IMR-90 (cell line): Measurements from ENCODE around the gene ITPR2. TPM values are rescaled to one million over a fixed set of nuclear protein-coding genes. Genes with fewer than 3 reads are reported as not detected.

Experiments used
- ATAC-seq: fragments of 200-7000 bp; cut with Tn5 transposase; 2 replicates; pipeline ENCODE4 v1.9.1; 2020; ENCODE audit warnings: low read depth, mild to moderate bottlenecking, moderate library complexity
- BruUV-seq: library from RNA; stranded (reverse); fragments of 400-500 nt; replicated peaks from 2 replicates; lab custom pipeline; 2021; lab: Mats Ljungman, UMichigan
- CTCF ChIA-PET: fragments of 300-600 bp; formaldehyde crosslinking; extraction: SDS; loops from one replicate; lab custom pipeline; 2021; ENCODE audit warnings: antibody characterized with exemption; lab: Yijun Ruan, JAX
- POLR2A ChIA-PET: fragments of 300-600 bp; sonication (Branson Sonifier 250); formaldehyde crosslinking; loops from one replicate; lab custom pipeline; 2022; ENCODE audit warnings: antibody characterized with exemption; ENCODE audit not compliant: unreplicated experiment; lab: Charles Lee
- DNase-seq: peaks from one replicate; pipeline ENCODE4 v3.0.0; 2013
- H2AFZ ChIP-seq: replicated peaks from 2 replicates; pipeline ENCODE3; 2013; ENCODE audit warnings: low read length, mild to moderate bottlenecking; ENCODE audit not compliant: poor library complexity
- H2AK5ac ChIP-seq: 2 replicates; pipeline ENCODE4 v1.6.1; 2013; ENCODE audit warnings: low read depth, low read length, inconsistent platforms
- H2AK9ac ChIP-seq: replicated peaks from 2 replicates; pipeline ENCODE3; 2013; ENCODE audit warnings: mild to moderate bottlenecking, low read depth, low read length, moderate library complexity; ENCODE audit not compliant: poor library complexity
- H2BK120ac ChIP-seq: 2 replicates; pipeline ENCODE4 v1.6.1; 2013; ENCODE audit warnings: low read depth, low read length, inconsistent platforms
- H2BK15ac ChIP-seq: 3 replicates; pipeline ENCODE4 v1.6.1; 2013; ENCODE audit warnings: low read depth, low read length, inconsistent platforms
- H2BK20ac ChIP-seq: 2 replicates; pipeline ENCODE4 v1.6.1; 2013; ENCODE audit warnings: low read depth, mild to moderate bottlenecking, inconsistent platforms, low read length, moderate library complexity
- H2BK5ac ChIP-seq: 2 replicates; pipeline ENCODE4 v1.6.1; 2013; ENCODE audit warnings: mild to moderate bottlenecking, low read depth, low read length, inconsistent platforms; ENCODE audit not compliant: poor library complexity, severe bottlenecking
- H3K14ac ChIP-seq: replicated peaks from 2 replicates; pipeline ENCODE4 v1.6.1; 2013; ENCODE audit warnings: low read depth, low read length, inconsistent platforms
- H3K18ac ChIP-seq: 2 replicates; pipeline ENCODE4 v1.6.1; 2013; ENCODE audit warnings: low read depth, low read length, control low read depth
- H3K23ac ChIP-seq: 2 replicates; pipeline ENCODE4 v1.6.1; 2013; ENCODE audit warnings: low read depth, low read length, inconsistent platforms
- H3K27ac ChIP-seq: 2 replicates; pipeline ENCODE4 v1.5.1; 2013; ENCODE audit warnings: mild to moderate bottlenecking, control low read depth, low read length; ENCODE audit not compliant: insufficient read depth
- H3K27me3 ChIP-seq: 2 replicates; pipeline ENCODE4 v1.6.1; 2013; ENCODE audit warnings: low read length; ENCODE audit not compliant: control insufficient read depth, insufficient read depth
- H3K36me3 ChIP-seq: 2 replicates; pipeline ENCODE4 v1.6.1; 2013; ENCODE audit warnings: low read length, mixed read lengths; ENCODE audit not compliant: control insufficient read depth, insufficient read depth
- H3K4ac ChIP-seq: 2 replicates; pipeline ENCODE4 v1.6.1; 2013; ENCODE audit warnings: low read depth, low read length, inconsistent platforms
- H3K4me1 ChIP-seq: 2 replicates; pipeline ENCODE4 v1.6.1; 2013; ENCODE audit warnings: low read length, mixed read lengths; ENCODE audit not compliant: control insufficient read depth, insufficient read depth
- H3K4me2 ChIP-seq: 2 replicates; pipeline ENCODE4 v1.6.1; 2013; ENCODE audit warnings: low read depth, mild to moderate bottlenecking, control low read depth, low read length, moderate library complexity
- H3K4me3 ChIP-seq: 2 replicates; pipeline ENCODE4 v1.5.1; 2013; ENCODE audit warnings: low read depth, mild to moderate bottlenecking, control low read depth, low read length, moderate library complexity; ENCODE audit not compliant: insufficient read depth
- H3K56ac ChIP-seq: 2 replicates; pipeline ENCODE4 v1.6.1; 2013; ENCODE audit warnings: low read length, inconsistent platforms; ENCODE audit not compliant: insufficient read depth; ENCODE audit errors: extremely low read depth
- H3K79me1 ChIP-seq, 2 experiments: 2 replicates each; pipeline ENCODE4 v1.6.1; 2013; ENCODE audit warnings: low read length in 2 of 2, inconsistent platforms in 1 of 2, low read depth in 1 of 2
- H3K9ac ChIP-seq: 2 replicates; pipeline ENCODE4 v1.6.1; 2013; ENCODE audit warnings: low read depth, low read length, control low read depth
- H3K9me1 ChIP-seq: 2 replicates; pipeline ENCODE4 v1.6.1; 2013; ENCODE audit warnings: low read length, inconsistent platforms; ENCODE audit not compliant: insufficient read depth
- H3K9me3 ChIP-seq: 2 replicates; pipeline ENCODE4 v1.6.1; 2013; ENCODE audit warnings: low read length; ENCODE audit not compliant: control insufficient read depth, insufficient read depth
- H4K20me1 ChIP-seq: 2 replicates; pipeline ENCODE4 v1.6.1; 2013; ENCODE audit warnings: low read length, inconsistent platforms; ENCODE audit not compliant: insufficient read depth
- H4K5ac ChIP-seq: 2 replicates; pipeline ENCODE4 v1.6.1; 2013; ENCODE audit warnings: mild to moderate bottlenecking, low read depth, low read length, control low read depth
- H4K8ac ChIP-seq, 2 experiments: 2 replicates each; pipeline ENCODE4 v1.6.1; 2013; ENCODE audit warnings: low read depth in 2 of 2, low read length in 2 of 2, control low read depth in 1 of 2, inconsistent platforms in 1 of 2
- H4K91ac ChIP-seq: 2 replicates; pipeline ENCODE4 v1.6.1; 2013; ENCODE audit warnings: low read depth, low read length, inconsistent platforms; ENCODE audit not compliant: insufficient read depth
- FOS ChIP-seq: fragments of 150-350 bp; IDR thresholded peaks from 2 replicates; pipeline ENCODE4 v1.6.1; 2016; ENCODE audit warnings: low read depth, low read length
- WGBS, 2 experiments: methylation state at CpG; one replicate each; pipeline versions ENCODE4 v1.1.5 to v1.1.7; 2013; ENCODE audit warnings: missing lambda C conversion rate in 2 of 2; ENCODE audit not compliant: insufficient read length in 1 of 2; ENCODE audit errors: extremely low coverage in 2 of 2; 5-methylcytosine and 5-hydroxymethylcytosine counted together
- dilution Hi-C: fragments of 300-500 bp; cut with HindIII; formaldehyde crosslinking; loops from one replicate; pipeline ENCODE4 v1.14.3; 2018; ENCODE audit warnings: low sequenced_read_pairs; ENCODE audit not compliant: unreplicated experiment
- in situ Hi-C: fragments of 300-500 bp; cut with MboI; formaldehyde crosslinking; loops from 3 replicates; pipeline ENCODE4 v1.14.3; 2019; ENCODE audit warnings: low sequenced_read_pairs, inconsistent platforms, mixed read lengths
- intact Hi-C: fragments of 100-400 bp; cut with micrococcal nuclease; formaldehyde crosslinking; loops from 2 replicates; pipeline ENCODE4 v1.10.0; 2022
- polyA plus RNA-seq, 3 experiments: library from polyadenylated mRNA; depleted of rRNA; stranded (reverse); fragments of >200 nt; gene quantifications; 2 replicates each; pipeline ENCODE4 v1.2.3, GENCODE V29; 2012; ENCODE audit warnings: low replicate concordance in 1 of 3
- total RNA-seq: library from RNA; depleted of rRNA; stranded (reverse); fragments of >200 nt; gene quantifications from 2 replicates; pipeline ENCODE4 v1.2.3, GENCODE V29; 2012

ITPR2 gene
- total and polyA plus RNA-seq, 2 of the 4 experiments (the other 2 are of a cell fraction) = 1.2 to 9.0 TPM

DNA sequence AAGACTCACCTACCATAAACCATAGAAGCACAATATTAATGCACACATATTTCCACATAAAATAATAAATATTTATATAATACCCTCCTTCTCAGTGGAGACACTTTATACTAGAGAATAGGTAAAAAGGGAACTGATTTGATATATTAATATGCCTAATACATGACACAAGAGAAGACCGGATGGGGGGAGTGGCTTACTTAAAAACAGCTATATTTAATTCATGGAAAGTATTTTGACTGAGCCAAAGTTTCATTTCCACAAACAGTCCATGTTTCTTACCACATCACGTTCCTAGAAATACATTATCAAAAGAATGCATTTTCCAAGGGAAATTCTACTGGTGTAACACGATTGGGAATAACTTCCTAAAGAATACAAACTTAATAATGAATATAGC is 63.4 kb downstream of the ITPR2 start:
- Histone ChIP-seq H3K23ac (no peak overlapping the region), H2AK9ac (no peak overlapping the region), H3K4me1 (no peaks in the 10 kb centered on the region), H3K4me2 (no peak overlapping the region), H4K8ac (no peak overlapping the region), H2BK15ac (no peak overlapping the region), H3K56ac (no peak overlapping the region), H3K79me1 (no peaks in the 10 kb centered on the region), H2BK5ac (no peak overlapping the region), H4K20me1 (no peaks in the 10 kb centered on the region), H3K36me3 (no peaks in the 10 kb centered on the region), H2AK5ac (no peak overlapping the region), H3K9me3 (no peaks in the 10 kb centered on the region), H3K27ac (no peak overlapping the region), H3K27me3 (no peaks in the 10 kb centered on the region), H4K5ac (no peak overlapping the region), H4K91ac (no peak overlapping the region), H2AFZ (no peak overlapping the region), H3K4me3 (no peak overlapping the region), H3K4ac (no peak overlapping the region), H2BK20ac (no peak overlapping the region), H3K14ac (no peak overlapping the region), H2BK120ac (no peak overlapping the region), H3K9ac (no peak overlapping the region), H3K9me1 (no peaks in the 10 kb centered on the region), H3K18ac (no peak overlapping the region)
- ATAC-seq (no peak), DNase-seq (no peak)
- no CpG with 5 or more reads among the region's 3 CpGs for WGBS, 2 experiments
- intact Hi-C loops = no loop called here
- CTCF ChIA-PET = no interaction called here
- dilution Hi-C loops = no loop called here
- in situ Hi-C loops = no loop called here
- BruUV-seq = no TSS peak
- no peak for TF ChIP-seq FOS
- POLR2A ChIA-PET = no interaction called here
